HepG2 (cell line): ENCODE measurements around the gene SLC15A3. TPM values are rescaled to one million over a fixed set of nuclear protein-coding genes. Genes with fewer than 3 reads are reported as not detected.

Source experiments
- ATAC-seq: fragments of 200-7000 bp; cut with Tn5 transposase; 3 replicates; pipeline ENCODE4 v1.9.1; 2020; ENCODE audit warnings: mild to moderate bottlenecking, moderate library complexity
- BruUV-seq: library from RNA; stranded (reverse); fragments of 400-500 nt; replicated peaks from 2 replicates; lab custom pipeline; 2021; lab: Mats Ljungman, UMichigan
- CTCF ChIA-PET: fragments of 300-600 bp; formaldehyde crosslinking; extraction: SDS; loops from one replicate; lab custom pipeline; 2021; ENCODE audit warnings: low total read pairs, inconsistent platforms, low intra/inter-chr PET ratio; lab: Yijun Ruan, JAX
- POLR2A ChIA-PET: fragments of 350-600 bp; sonication (Branson Sonifier 250); formaldehyde crosslinking; loops from one replicate; lab custom pipeline; 2020; ENCODE audit warnings: antibody characterized with exemption, inconsistent platforms; lab: Yijun Ruan, JAX
- DNase-seq: peaks from one replicate; pipeline ENCODE4 v3.0.0-alpha.2; 2015; ENCODE audit warnings: low spot score
- FAIRE-seq: peaks from 3 replicates; lab custom pipeline; 2011; peaks lifted over from hg19 to GRCh38; lab: Jason Lieb, UNC
- H2AFZ ChIP-seq: one replicate; pipeline ENCODE4 v1.6.1; 2011; ENCODE audit warnings: low read length, inconsistent platforms
- H3K27ac ChIP-seq: fragments of 300-600 bp; 3 replicates; pipeline ENCODE4 v1.8.0; 2011; ENCODE audit warnings: mixed run types, mild to moderate bottlenecking, mixed read lengths, low read length, inconsistent platforms; ENCODE audit not compliant: insufficient read depth; ENCODE audit errors: extremely low read length
- H3K27me3 ChIP-seq, 2 experiments: fragments of 200-600 bp in 1 of 2; 2 replicates in 1 of 2; 3 replicates in 1 of 2; pipeline versions ENCODE4 v1.6.0 to v1.8.0; 2011; ENCODE audit warnings: low read length in 2 of 2, mild to moderate bottlenecking in 2 of 2, moderate library complexity in 2 of 2, inconsistent platforms in 1 of 2; ENCODE audit not compliant: insufficient read depth in 2 of 2, control insufficient read depth in 1 of 2
- H3K36me3 ChIP-seq, 2 experiments: fragments of 200-600 bp in 1 of 2; replicated peaks in 1 of 2; 2 replicates in 1 of 2; 3 replicates in 1 of 2; pipeline versions ENCODE4 v1.5.1 to v1.8.0; 2011; ENCODE audit warnings: low read length in 2 of 2, inconsistent platforms in 1 of 2; ENCODE audit not compliant: insufficient read depth in 2 of 2, control insufficient read depth in 1 of 2
- H3K4me1 ChIP-seq: 2 replicates; pipeline ENCODE4 v1.5.1; 2012; ENCODE audit warnings: low read length, inconsistent platforms; ENCODE audit not compliant: insufficient read depth
- H3K4me2 ChIP-seq: 2 replicates; pipeline ENCODE4 v1.6.0; 2011; ENCODE audit warnings: low read depth, low read length, inconsistent platforms
- H3K4me3 ChIP-seq, 3 experiments: fragments of 200-600 bp in 1 of 3; sonication (generic), shearing (Covaris generic) in 1 of 3; replicated peaks in 1 of 3; 2 replicates each; pipeline ENCODE4 v1.5.1; 2011 to 2016; ENCODE audit warnings: low read length in 3 of 3, inconsistent platforms in 2 of 3, low read depth in 2 of 3, mild to moderate bottlenecking in 2 of 3, control low read depth in 1 of 3, mixed read lengths in 1 of 3; ENCODE audit not compliant: insufficient read depth in 1 of 3
- H3K79me2 ChIP-seq: one replicate; pipeline ENCODE4 v1.6.1; 2011; ENCODE audit warnings: low read length, inconsistent platforms; ENCODE audit not compliant: insufficient read depth
- H3K9ac ChIP-seq: 2 replicates; pipeline ENCODE4 v1.6.0; 2011; ENCODE audit warnings: mild to moderate bottlenecking, low read depth, low read length, inconsistent platforms; ENCODE audit not compliant: insufficient read depth
- H3K9me3 ChIP-seq: 2 replicates; pipeline ENCODE4 v1.5.1; 2012; ENCODE audit warnings: mild to moderate bottlenecking, low read length
- H4K20me1 ChIP-seq: 2 replicates; pipeline ENCODE4 v1.6.0; 2011; ENCODE audit warnings: inconsistent platforms, mild to moderate bottlenecking, low read length, moderate library complexity; ENCODE audit not compliant: insufficient read depth
- BRD4 ChIP-seq: sonication (generic); formaldehyde crosslinking; IDR thresholded peaks from 2 replicates; pipeline ENCODE4 v1.4.0; 2020; ENCODE audit warnings: missing genetic modification reagents
- DR1 ChIP-seq: sonication (generic); formaldehyde crosslinking; IDR thresholded peaks from 2 replicates; pipeline ENCODE4 v1.8.0; 2021; ENCODE audit warnings: mild to moderate bottlenecking, missing genetic modification reagents, inconsistent platforms
- HNRNPUL1 ChIP-seq: fragments of 200-400 bp; formaldehyde crosslinking; IDR thresholded peaks from 2 replicates; pipeline ENCODE4 v1.6.1; 2017; ENCODE audit warnings: low read depth, mild to moderate bottlenecking, low read length, moderate library complexity
- HOXD1 ChIP-seq: sonication (generic); formaldehyde crosslinking; IDR thresholded peaks from 2 replicates; pipeline ENCODE4 v1.5.0; 2020; ENCODE audit warnings: missing genetic modification reagents
- MXI1 ChIP-seq: IDR thresholded peaks from 3 replicates; pipeline ENCODE4 v1.6.1; 2012; ENCODE audit warnings: low read depth, low read length, inconsistent platforms, borderline replicate concordance
- PBX2 ChIP-seq: IDR thresholded peaks from 2 replicates; pipeline ENCODE4 v1.6.1; 2016; ENCODE audit warnings: control low read depth
- TOE1 ChIP-seq: sonication (generic); formaldehyde crosslinking; IDR thresholded peaks from 2 replicates; pipeline ENCODE4 v1.4.0; 2020; ENCODE audit warnings: mild to moderate bottlenecking, missing genetic modification reagents
- ZBTB26 ChIP-seq: IDR thresholded peaks from 2 replicates; pipeline ENCODE4 v1.6.1; 2016; ENCODE audit warnings: missing compliant biosample characterization, missing genetic modification reagents, borderline replicate concordance
- ZFP36L2 ChIP-seq: sonication (generic); formaldehyde crosslinking; IDR thresholded peaks from 2 replicates; pipeline ENCODE4 v1.4.0; 2020; ENCODE audit warnings: missing genetic modification reagents
- ZNF18 ChIP-seq: sonication (generic); formaldehyde crosslinking; IDR thresholded peaks from 2 replicates; pipeline ENCODE4 v1.8.0; 2022; ENCODE audit warnings: mild to moderate bottlenecking, missing genetic modification reagents; ENCODE audit not compliant: insufficient replicate concordance
- ZNF30 ChIP-seq: sonication (generic); formaldehyde crosslinking; IDR thresholded peaks from 2 replicates; pipeline ENCODE4 v1.5.0; 2020; ENCODE audit warnings: mild to moderate bottlenecking, missing genetic modification reagents
- ZNF317 ChIP-seq: sonication (generic); formaldehyde crosslinking; IDR thresholded peaks from 2 replicates; pipeline ENCODE4 v1.5.0; 2020; ENCODE audit warnings: mild to moderate bottlenecking, missing genetic modification reagents
- ZNF597 ChIP-seq: sonication (generic); formaldehyde crosslinking; IDR thresholded peaks from 2 replicates; pipeline ENCODE4 v1.5.0; 2020; ENCODE audit warnings: missing genetic modification reagents
- ZNF768 ChIP-seq: sonication (generic); formaldehyde crosslinking; IDR thresholded peaks from 2 replicates; pipeline ENCODE4 v1.4.0; 2020; ENCODE audit warnings: missing genetic modification reagents
- in situ Hi-C: cut with HindIII; loops from 2 replicates; pipeline ENCODE4 v1.10.0; 2017; ENCODE audit warnings: low pct_unique_long_range_greater_than_20kb; ENCODE audit not compliant: extremely low pct_ligation_motif_present
- intact Hi-C: fragments of 100-400 bp; cut with micrococcal nuclease; formaldehyde crosslinking; loops from one replicate; pipeline ENCODE4 v1.10.0; 2022; ENCODE audit not compliant: unreplicated experiment
- polyA plus RNA-seq, 8 experiments: library from polyadenylated mRNA; depleted of rRNA in 3 of 8; stranded (reverse) in 7 of 8; unstranded in 1 of 8; fragments of >200 nt; fragmentation: Illumina TruSeq in 4 of 8; extraction: Trizol in 4 of 8; gene quantifications; 2 replicates each; pipeline versions ENCODE4 v1.2.1 to v1.2.3, GENCODE V29; 2011 to 2016; ENCODE audit warnings: low read depth in 4 of 8, missing spikeins in 1 of 8, mixed read lengths in 1 of 8; ENCODE audit not compliant: insufficient read depth in 1 of 8
- total RNA-seq, 5 experiments: library from RNA; depleted of rRNA; stranded (reverse); fragments of >200 nt; fragmentation: Illumina TruSeq; extraction: Trizol; gene quantifications; 2 replicates each; pipeline ENCODE4 v1.2.3, GENCODE V29; 2016; ENCODE audit warnings: low read depth in 1 of 5

Gene SLC15A3
- total and polyA plus RNA-seq, 2 of the 13 experiments (the other 11 are each of a cell fraction or from before 2014, with no cell fraction given): 0.45 to 0.77 TPM

GRCh38 chr11:60978546-60979380, 26.8 kb upstream of the SLC15A3 start (continued):
- TF ChIP-seq HNRNPUL1: no peak

- no TSS peak for BruUV-seq
Observed at GRCh38 chr11:60977836-60978235, 25.9 kb upstream of the SLC15A3 start.

More at GRCh38 chr11:60977836-60978235, 25.9 kb upstream of the SLC15A3 start:
- Histone ChIP-seq H3K27me3 (peaks cover 3 to 43% of the 10 kb centered on the region in 2 experiments; a peak in 3 of 5 replicates), H3K79me2 (no peaks in the 10 kb centered on the region), H3K4me2 (no peak overlapping the region), H3K36me3 (no peaks in the 10 kb centered on the region; a peak in 1 of 5 replicates), H3K4me1 (no peaks in the 10 kb centered on the region), H3K27ac (no peak overlapping the region), H3K9me3 (no peaks in the 10 kb centered on the region), H3K4me3 (no peak overlapping the region), H4K20me1 (no peaks in the 10 kb centered on the region), H3K9ac (no peak overlapping the region), H2AFZ (no peak overlapping the region)
- no peak for TF ChIP-seq DR1 (CRISPR knock-in tag)
- no peak for TF ChIP-seq HOXD1
- TF ChIP-seq ZNF597 (CRISPR knock-in tag): no peak
- no peak for TF ChIP-seq ZNF768 (CRISPR knock-in tag)
- no peak for TF ChIP-seq BRD4 (CRISPR knock-in tag)
- TF ChIP-seq ZBTB26 (CRISPR knock-in tag): no peak
- TF ChIP-seq ZFP36L2 (CRISPR knock-in tag): no peak
- TF ChIP-seq ZNF30 (CRISPR knock-in tag): no peak
- TF ChIP-seq TOE1: no peak
- TF ChIP-seq ZNF317 (CRISPR knock-in tag): no peak
- no peak for TF ChIP-seq PBX2 (CRISPR knock-in tag)
- TF ChIP-seq MXI1: no peak
- no peak for TF ChIP-seq ZNF18 (CRISPR knock-in tag)
- in situ Hi-C loops (no loop called here), intact Hi-C loops (no loop called here)
- FAIRE-seq: no peak
- ATAC-seq: no peak
- no peak for DNase-seq
- ChIA-PET POLR2A (no interaction called here), CTCF (no interaction called here)
